Fibroblast of skin of left quadriceps (primary cell): ENCODE measurements around the gene PIK3R5.

ENCODE experiments used
- DNase-seq, 2 experiments: peaks; one replicate each; pipeline ENCODE4 v3.0.0-alpha.2; 2013; ENCODE audit warnings: low read depth in 2 of 2

PIK3R5 gene

GRCh38 chr17:8953156-8953885 lies 12.2 kb downstream of the PIK3R5 start:
- no peak for DNase-seq

GRCh38 chr17:8952191-8952590 lies 13.3 kb downstream of the PIK3R5 start:
- DNase-seq = no peak

GRCh38 chr17:8951206-8951605 lies 14.3 kb downstream of the PIK3R5 start:
- DNase-seq = no peak

- no peak for DNase-seq
Observed at GRCh38 chr17:8949061-8949661, 16.3 kb downstream of the PIK3R5 start.

GRCh38 chr17:8948462-8948861 lies 17.0 kb downstream of the PIK3R5 start:
- DNase-seq = no peak

GRCh38 chr17:8947201-8947600 lies 18.3 kb downstream of the PIK3R5 start:
- no peak for DNase-seq

GRCh38 chr17:8946476-8946875 lies 19.0 kb downstream of the PIK3R5 start:
- DNase-seq = no peak

- no peak for DNase-seq
Observed at GRCh38 chr17:8946071-8946470, 19.4 kb downstream of the PIK3R5 start.

GRCh38 chr17:8944748-8945147 lies 20.8 kb downstream of the PIK3R5 start:
- no peak for DNase-seq

- DNase-seq = no peak
Observed at GRCh38 chr17:8944083-8944482, 21.4 kb downstream of the PIK3R5 start.

- no peak for DNase-seq
Observed at GRCh38 chr17:8941980-8942622, 23.4 kb downstream of the PIK3R5 start.

GRCh38 chr17:8941520-8941919 lies 24.0 kb downstream of the PIK3R5 start:
- DNase-seq = no peak

- no peak for DNase-seq
Observed at GRCh38 chr17:8940866-8941471, 24.5 kb downstream of the PIK3R5 start.

- no peak for DNase-seq
Observed at GRCh38 chr17:8939496-8940334, 25.8 kb downstream of the PIK3R5 start.

- no peak for DNase-seq
Observed at GRCh38 chr17:8938933-8939332, 26.6 kb downstream of the PIK3R5 start.

- no peak for DNase-seq
Observed at GRCh38 chr17:8935191-8935590, 30.3 kb downstream of the PIK3R5 start.

- no peak for DNase-seq
Observed at GRCh38 chr17:8934346-8934745, 31.2 kb downstream of the PIK3R5 start.

GRCh38 chr17:8930649-8931048 lies 34.9 kb downstream of the PIK3R5 start:
- DNase-seq = no peak

- DNase-seq = no peak
Observed at GRCh38 chr17:8928347-8928746, 37.2 kb downstream of the PIK3R5 start.

- no peak for DNase-seq
Observed at GRCh38 chr17:8927395-8927794, 38.1 kb downstream of the PIK3R5 start.

- no peak for DNase-seq
Observed at GRCh38 chr17:8925808-8926207, 39.7 kb downstream of the PIK3R5 start.

GRCh38 chr17:8925141-8925540 lies 40.4 kb downstream of the PIK3R5 start:
- DNase-seq = no peak
